K562 (cell line): Measurements from ENCODE around the gene RAVER2.

Source experiments
- HMG20B ChIP-seq: fragments of 250-450 bp; sonication (Bioruptor Pico); IDR thresholded peaks from 2 replicates; pipeline ENCODE4 v1.5.0; 2021; ENCODE audit warnings: mild to moderate bottlenecking
- RFX1 ChIP-seq: fragments of 450-650 bp; IDR thresholded peaks from 2 replicates; pipeline ENCODE4 v1.6.1; 2016; ENCODE audit warnings: mild to moderate bottlenecking, moderate library complexity
- TAF1 ChIP-seq: IDR thresholded peaks from 2 replicates; pipeline ENCODE4 v1.6.1; 2011; ENCODE audit warnings: mild to moderate bottlenecking, low read length, moderate library complexity; ENCODE audit not compliant: insufficient read depth, control insufficient read depth, severe bottlenecking; ENCODE audit errors: extremely low read depth
- ZSCAN29 ChIP-seq: fragments of 450-650 bp; IDR thresholded peaks from 2 replicates; pipeline ENCODE4 v1.6.1; 2017
- TF ChIP-seq, protein P1 (sequence below), 3 experiments: IDR thresholded peaks in 2 of 3; conservative IDR thresholded peaks in 1 of 3; 2 replicates each; pipeline ENCODE4 v1.5.1; 2011 to 2012; ENCODE audit warnings: low read length in 3 of 3, mild to moderate bottlenecking in 3 of 3, control low read depth in 2 of 3, improper control_type of control experiment in 1 of 3, inconsistent platforms in 1 of 3, low read depth in 1 of 3, mixed read lengths in 1 of 3, moderate library complexity in 1 of 3; ENCODE audit not compliant: insufficient read depth in 2 of 3
- TF ChIP-seq, protein P2 (sequence below): sonication (generic); formaldehyde crosslinking; IDR thresholded peaks from 2 replicates; pipeline ENCODE4 v1.8.1; 2023; ENCODE audit warnings: mild to moderate bottlenecking, missing genetic modification reagents, moderate library complexity
- TF ChIP-seq, protein P3 (sequence below): fragments of 450-650 bp; formaldehyde crosslinking; IDR thresholded peaks from 2 replicates; pipeline ENCODE4 v1.4.0; 2020; ENCODE audit warnings: mild to moderate bottlenecking, mixed read lengths

DNA sequence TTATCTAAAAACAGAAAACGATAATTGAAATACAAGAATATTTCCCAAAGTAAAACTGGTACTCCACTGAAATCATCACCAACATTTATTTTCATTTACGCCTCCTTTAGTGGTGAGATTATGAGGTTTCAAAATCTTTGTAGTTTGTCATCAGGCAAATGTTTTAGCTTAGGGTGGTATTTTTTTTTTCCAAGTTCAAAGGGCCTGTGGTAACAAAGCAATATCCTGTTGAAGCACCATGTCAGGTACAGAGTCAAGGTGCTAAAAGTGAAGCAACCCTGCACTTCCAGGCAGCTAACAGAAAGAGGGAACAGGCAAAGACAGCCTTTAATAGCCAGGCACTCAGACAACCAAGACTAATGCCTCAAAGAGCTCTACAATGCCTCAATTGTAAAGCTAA, 132.3 kb downstream of the RAVER2 start:
- TF ChIP-seq ZSCAN29: no peak
- no peak for TF ChIP-seq RFX1
- no peak for TF ChIP-seq TAF1
- TF ChIP-seq, protein P1, sequence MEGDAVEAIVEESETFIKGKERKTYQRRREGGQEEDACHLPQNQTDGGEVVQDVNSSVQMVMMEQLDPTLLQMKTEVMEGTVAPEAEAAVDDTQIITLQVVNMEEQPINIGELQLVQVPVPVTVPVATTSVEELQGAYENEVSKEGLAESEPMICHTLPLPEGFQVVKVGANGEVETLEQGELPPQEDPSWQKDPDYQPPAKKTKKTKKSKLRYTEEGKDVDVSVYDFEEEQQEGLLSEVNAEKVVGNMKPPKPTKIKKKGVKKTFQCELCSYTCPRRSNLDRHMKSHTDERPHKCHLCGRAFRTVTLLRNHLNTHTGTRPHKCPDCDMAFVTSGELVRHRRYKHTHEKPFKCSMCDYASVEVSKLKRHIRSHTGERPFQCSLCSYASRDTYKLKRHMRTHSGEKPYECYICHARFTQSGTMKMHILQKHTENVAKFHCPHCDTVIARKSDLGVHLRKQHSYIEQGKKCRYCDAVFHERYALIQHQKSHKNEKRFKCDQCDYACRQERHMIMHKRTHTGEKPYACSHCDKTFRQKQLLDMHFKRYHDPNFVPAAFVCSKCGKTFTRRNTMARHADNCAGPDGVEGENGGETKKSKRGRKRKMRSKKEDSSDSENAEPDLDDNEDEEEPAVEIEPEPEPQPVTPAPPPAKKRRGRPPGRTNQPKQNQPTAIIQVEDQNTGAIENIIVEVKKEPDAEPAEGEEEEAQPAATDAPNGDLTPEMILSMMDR (IDR thresholded peaks at IDR 0.05 in 2 of 3, conservative IDR thresholded peaks at IDR 0.05 in 1 of 3; ENCODE audit: insufficient read depth in 2 of 3, low read depth in 1 of 3, low read length in 3 of 3): no peak
- no peak for TF ChIP-seq HMG20B
- TF ChIP-seq, protein P2, sequence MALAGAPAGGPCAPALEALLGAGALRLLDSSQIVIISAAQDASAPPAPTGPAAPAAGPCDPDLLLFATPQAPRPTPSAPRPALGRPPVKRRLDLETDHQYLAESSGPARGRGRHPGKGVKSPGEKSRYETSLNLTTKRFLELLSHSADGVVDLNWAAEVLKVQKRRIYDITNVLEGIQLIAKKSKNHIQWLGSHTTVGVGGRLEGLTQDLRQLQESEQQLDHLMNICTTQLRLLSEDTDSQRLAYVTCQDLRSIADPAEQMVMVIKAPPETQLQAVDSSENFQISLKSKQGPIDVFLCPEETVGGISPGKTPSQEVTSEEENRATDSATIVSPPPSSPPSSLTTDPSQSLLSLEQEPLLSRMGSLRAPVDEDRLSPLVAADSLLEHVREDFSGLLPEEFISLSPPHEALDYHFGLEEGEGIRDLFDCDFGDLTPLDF (CRISPR knock-in tag): no peak
- TF ChIP-seq, protein P3, sequence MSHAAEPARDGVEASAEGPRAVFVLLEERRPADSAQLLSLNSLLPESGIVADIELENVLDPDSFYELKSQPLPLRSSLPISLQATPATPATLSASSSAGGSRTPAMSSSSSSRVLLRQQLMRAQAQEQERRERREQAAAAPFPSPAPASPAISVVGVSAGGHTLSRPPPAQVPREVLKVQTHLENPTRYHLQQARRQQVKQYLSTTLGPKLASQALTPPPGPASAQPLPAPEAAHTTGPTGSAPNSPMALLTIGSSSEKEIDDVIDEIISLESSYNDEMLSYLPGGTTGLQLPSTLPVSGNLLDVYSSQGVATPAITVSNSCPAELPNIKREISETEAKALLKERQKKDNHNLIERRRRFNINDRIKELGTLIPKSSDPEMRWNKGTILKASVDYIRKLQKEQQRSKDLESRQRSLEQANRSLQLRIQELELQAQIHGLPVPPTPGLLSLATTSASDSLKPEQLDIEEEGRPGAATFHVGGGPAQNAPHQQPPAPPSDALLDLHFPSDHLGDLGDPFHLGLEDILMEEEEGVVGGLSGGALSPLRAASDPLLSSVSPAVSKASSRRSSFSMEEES (CRISPR knock-in tag): no peak
